ENCODE measurements around the gene SPOCK1.

SPOCK1 gene

DNA sequence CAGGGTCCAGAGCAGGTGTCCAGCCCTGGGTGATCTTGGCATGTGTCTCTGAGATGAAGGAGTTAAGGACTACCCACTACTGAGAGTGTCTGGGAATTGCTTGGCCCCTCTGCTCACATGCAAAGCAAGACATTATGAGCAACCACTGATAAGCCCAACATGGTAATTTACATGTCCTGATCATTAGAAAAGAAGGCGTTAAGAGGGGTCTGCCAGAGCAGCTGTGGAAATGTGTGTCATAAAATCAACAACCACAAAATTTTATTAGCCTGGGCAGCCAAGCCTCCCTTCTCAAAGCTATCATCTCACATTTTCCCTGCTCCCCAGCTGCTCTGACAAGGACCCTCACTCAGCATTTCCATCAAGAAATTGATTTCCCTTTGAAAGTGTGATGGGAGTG, 351.0 kb downstream of the SPOCK1 start:
- no peak for DNase-seq (ENCODE audit: low spot score)

DNA sequence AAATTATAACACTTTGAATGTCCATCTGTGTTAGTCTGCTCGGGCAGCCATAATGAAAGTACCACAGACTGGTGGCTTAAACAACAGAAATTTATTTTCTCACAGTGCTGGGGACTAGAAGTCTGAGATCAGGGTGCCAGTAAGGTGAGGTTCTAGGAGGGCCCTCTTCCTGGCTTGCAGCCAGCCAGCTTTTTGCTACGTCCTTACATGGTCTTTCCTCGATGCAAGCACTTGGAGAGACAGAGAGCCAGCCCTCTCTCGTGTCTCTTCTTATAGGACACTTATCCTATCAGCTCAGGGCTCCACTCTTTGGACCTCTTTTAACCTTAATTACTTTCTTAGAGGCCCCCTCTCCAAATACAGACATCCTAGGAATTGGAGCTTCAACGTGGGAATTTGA, 351.8 kb downstream of the SPOCK1 start:
- DNase-seq (ENCODE audit: low spot score): no peak

DNA sequence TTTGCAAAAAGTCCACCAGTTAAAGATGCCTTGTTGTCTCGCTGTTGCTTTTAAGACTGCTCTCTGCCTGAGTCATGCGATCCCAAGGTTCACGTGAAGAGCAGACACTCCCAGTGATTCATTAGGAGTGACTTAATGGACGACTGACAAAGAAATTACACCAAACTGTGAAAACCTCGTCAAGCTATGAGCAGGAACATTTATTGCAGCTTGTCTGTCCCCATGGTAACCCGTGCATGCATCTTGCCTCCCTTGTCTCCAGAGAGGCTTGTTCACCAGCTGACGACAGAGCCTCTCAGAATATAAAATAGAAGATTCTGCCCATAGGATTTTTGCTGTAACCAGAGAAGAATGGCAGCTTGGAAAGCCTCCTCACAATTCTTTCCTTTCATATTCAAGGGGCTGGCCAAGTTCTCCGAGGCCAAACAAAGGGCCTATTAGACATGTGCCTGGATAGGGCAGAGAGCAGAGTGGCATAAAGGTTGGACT, 352.7 kb downstream of the SPOCK1 start:
- peak; percentile 75 for DNase-seq (ENCODE audit: low spot score)

DNA sequence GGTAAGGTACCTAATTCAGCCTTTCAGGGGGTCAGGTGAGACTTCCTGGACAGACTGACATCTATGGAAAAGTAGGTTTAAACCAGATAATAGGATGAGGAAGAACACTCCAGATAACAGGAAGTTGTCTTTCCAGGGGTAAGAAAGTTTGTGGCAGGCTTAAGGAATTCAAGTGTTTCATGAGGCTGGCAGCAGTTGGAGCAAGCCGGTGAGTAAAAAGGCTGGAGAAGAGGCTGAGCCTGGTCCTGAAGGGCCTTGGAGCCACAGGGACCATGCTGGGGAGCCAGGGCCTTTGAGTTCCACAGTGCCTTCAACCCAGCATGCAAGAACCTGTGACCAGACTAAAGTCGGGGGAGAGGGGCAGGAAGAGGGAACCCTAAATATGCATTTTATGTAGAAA, 353.4 kb downstream of the SPOCK1 start:
- DNase-seq (ENCODE audit: low spot score): no peak

DNA sequence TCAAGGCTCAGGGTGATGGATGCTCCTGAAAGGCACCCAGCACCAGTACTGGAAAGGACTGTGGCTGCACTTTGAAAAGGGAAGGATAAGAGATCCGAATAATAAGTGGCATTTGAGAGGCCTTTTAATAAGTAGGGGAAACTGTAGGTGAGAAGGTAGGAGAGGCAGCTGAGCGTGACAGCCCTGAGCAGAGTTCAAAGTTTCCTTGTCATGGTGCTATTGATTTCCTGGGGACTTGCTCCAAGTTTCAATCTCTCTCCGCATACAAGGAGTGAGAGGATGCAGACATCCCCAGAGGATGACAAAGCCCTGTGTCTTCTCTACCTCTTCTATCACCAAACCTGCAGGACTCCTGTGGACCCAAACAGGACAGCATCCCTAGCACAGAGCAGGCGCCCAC, 354.5 kb downstream of the SPOCK1 start:
- DNase-seq (ENCODE audit: low spot score): no peak

DNA sequence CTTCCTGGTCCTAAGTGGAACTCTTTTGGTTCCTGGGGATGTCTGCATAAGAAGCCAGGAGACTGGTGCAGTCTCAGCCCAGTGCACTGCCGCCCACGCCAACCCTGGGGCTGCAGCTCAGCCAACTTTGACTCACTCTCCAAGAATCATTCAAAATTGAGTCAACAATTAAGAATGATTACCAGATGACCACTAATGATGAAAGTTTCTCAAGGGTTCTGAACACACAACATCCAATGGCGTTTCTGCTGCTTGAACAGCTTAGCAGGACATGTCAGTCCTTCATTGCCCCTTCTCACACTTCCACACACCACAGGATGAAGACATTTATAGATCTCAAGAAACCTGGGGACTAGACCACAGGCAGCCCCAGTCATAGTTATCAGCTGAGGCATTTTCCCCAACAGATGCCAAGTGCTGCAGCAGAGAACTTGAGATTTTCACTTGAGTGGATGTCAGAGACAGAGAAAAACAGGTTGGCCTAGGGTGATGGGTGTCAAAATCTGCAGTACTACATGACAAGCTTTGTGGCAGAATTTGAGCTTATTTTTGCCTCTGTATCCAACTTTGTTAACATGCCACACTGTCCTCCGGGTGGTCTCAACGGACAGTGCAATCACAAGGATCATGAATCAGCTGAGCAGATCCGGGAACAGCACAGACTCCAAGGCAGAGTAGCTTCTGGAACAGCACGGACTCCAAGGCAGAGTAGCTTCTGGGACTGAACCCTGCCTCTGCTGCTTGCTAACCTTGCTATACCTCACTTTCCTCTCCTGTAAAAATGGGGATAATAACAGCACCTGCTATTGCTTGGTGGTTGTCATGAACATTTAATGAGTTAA, 356.1 kb downstream of the SPOCK1 start:
- DNase-seq (ENCODE audit: low spot score): peak; percentile 84

DNA sequence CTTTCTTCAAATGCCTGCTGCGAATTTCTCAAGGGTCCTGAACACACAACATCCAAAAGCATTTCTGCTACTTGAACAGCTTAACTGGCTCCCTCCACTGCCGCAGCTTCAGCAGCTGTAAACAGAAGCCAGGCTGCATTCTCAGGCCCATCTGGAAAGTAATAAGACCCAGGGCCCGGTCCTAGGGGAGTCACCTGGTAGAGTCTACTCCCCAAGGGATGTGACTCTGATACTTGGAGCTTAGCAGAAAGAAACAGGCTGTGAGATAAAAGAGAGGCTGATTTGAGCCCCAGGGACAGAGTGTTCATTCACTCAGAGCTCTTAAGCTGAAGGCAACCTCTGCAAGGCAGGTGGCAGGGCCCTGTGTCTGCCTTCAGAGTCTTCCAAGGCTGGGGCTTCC, 356.8 kb downstream of the SPOCK1 start:
- peak; percentile 13 for DNase-seq (ENCODE audit: low spot score)

DNA sequence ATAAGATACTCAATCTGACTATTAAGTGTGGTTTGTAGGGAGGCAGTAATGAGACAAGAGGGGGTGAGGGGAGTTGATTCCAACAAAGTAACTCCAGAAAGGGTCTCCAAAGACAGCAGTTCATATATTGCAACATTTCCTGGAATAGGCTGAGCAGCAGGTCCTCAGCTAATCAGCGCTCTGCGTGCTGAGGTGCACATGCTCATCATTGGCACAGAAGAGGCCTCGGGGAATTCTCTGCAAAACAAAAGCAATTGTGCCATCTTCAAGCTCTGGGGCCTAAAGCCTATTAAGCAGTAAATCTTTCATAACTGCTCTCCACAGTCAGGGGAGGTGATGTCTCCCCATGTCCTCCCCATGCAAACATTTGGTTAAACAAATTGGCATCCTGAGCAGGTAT, 357.3 kb downstream of the SPOCK1 start:
- no peak for DNase-seq (ENCODE audit: low spot score)

DNA sequence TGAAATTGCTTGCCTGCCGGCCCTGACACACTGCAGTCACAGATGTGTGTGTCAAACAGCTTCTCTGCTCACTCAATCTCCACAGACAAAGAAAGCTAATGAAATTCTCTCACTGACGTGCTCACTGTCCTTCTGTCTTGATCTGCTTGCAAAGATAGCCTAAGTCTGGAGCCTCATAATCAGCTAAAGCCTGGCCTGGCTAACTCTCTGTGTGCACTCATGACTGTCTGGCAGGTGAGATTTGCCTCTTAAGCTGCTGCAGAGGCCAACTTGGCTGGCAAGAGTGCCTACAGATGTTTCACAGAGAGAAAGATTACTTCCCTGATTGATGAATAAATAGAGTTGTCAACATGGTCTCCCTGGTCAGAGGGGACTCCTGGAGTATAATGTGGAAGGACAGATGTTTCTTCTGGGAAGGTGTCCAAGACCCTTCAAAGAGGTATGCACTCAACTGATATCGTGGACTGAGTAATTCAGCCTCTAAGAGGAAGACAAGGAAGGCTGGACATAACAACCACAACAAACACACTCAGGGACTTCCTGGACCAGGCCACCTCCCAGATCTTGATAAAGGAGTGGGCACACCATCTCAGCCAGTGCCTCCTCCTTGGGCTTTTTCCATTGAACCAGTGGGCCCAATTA, 362.0 kb downstream of the SPOCK1 start:
- no peak for DNase-seq (ENCODE audit: low spot score)

DNA sequence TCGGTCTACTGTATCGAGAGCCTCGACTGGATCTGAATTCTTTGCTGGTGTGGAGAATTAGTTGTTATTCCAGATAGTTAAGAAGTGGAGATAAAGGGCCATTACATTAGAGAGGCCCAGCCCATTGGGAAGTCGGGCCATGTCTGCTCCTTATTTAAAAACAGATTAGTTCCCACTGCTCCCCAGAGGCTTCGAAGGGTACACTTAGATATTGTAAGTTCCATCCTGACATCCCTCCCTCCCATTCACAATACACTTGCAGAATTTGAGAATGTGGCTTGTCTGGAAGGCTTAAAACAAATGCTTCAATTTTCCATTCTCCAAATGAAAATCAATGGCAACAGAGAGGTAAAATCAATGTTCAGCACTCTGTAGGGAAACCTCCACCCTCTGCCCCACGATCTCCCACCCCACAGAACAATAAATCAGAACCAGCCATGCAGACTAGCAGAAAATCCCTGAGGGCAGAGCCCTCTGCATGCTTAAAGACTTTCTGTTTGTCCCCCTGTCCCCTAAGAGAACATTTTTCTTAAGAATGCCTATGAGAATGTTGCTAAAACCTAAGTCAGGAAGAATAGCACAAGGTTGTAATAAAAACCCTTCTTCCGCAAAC, 364.1 kb downstream of the SPOCK1 start:
- DNase-seq (ENCODE audit: low spot score): no peak

DNA sequence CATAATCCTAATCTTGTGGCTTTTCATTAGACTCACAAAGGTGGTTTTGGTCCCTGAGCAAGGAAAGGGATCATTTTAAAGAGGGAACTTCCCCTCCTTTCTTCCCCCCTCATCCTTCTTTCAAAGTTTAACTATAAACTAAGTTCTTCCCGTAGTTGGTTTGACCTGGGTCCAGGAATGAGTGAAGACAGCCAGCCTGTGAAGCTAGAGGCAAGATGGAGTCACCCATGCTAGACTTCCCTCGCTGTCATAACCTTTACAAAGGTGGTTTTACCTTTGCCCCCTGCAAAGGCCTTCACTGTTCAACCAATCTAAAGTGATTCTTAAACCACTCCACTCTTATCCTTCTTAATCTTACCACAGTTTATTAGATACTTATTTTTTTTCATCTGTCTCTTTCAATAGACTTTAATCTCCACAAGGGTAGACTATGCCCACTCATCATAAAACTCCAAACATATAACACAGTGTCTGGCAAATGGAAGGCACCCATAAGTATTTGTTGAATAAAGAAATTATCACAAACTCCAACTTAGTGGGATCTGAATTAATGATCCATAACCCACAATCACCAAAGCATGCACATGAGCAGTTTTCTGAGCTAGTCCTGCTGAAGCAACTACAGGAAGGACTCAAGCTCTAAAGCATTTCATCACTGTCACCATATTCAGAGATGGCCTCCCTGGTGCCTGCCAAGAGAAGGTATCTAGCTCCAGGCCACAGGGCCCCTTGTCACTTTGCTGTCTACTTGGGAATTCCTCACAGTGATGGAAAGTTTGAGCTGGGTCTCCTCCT, 369.0 kb downstream of the SPOCK1 start:
- DNase-seq (ENCODE audit: low spot score): no peak

DNA sequence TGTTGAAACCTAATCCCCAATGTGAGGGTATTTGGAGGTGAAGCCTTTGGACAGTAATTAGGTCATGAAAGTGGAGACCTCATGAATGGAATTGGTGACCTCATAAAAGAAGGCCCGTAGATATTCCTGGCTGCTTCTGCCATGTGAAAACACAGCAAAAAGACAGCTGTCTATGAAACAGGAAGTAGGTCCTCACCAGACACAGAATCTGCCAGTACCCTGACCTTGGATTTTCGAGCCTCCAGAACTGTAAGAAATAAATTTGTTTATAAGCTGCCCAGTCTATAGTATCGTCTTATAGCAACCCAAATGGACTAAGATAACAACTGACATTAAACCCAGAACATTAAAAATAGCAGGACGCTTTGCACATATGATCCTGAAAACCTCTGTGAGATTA, 371.1 kb downstream of the SPOCK1 start:
- DNase-seq (ENCODE audit: low spot score): no peak

DNA sequence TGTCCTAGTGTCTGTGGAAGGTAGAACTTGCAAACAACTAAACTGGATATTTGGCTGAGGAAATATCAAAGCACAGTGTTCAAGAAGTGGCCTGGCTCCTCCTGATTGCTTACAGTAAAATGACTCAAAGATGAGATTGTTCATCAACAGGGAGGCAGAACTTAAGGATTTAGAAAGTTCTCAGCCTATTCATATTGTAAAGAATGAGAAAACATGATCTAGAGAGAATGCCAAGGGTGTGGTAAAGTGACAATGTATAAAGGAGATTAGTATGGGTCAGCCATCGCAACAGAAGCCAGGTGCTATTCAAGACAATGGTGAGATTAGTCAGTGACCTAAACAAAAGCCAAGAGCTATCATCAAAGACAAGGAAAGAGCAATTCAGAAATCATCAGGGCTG, 372.3 kb downstream of the SPOCK1 start:
- DNase-seq (ENCODE audit: low spot score): no peak

DNA sequence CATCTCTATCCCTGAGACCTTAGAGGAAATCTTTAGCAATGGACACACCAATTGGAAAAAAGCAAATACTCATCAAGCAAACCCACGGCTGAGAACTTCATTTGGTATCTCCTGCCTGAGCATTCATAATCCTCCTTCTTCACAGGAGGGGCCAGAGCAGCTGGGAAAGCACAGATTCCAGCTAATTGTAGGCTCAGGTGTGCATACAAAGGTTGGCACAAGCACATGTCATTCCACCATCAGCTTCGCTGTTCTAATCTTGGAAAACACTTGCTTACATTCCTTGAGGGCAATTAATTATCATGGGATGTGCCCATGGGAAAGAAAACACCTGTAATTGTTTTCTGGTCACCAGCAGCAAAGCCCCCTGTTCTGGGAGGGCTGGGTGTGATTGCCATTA, 376.6 kb downstream of the SPOCK1 start:
- no peak for DNase-seq (ENCODE audit: low spot score)

DNA sequence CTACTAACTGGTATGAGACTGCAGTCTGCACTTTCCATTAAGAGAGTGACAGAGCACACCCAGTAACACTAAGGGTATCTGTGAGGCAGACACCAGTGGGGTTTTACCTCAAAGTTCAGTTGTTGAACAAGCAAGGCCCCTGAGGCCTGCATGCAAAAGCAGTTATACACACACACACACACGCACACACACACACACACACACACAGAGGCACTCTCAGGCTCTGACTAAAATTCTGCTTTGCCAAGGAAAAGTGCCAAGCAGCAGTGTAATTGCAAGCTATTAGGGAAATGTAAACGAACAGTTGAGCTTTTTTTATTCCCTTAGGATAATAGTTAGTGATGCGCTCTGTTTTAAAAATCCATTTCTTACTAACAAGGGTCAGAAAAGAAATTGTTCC, 377.1 kb downstream of the SPOCK1 start:
- no peak for DNase-seq (ENCODE audit: low spot score)

DNA sequence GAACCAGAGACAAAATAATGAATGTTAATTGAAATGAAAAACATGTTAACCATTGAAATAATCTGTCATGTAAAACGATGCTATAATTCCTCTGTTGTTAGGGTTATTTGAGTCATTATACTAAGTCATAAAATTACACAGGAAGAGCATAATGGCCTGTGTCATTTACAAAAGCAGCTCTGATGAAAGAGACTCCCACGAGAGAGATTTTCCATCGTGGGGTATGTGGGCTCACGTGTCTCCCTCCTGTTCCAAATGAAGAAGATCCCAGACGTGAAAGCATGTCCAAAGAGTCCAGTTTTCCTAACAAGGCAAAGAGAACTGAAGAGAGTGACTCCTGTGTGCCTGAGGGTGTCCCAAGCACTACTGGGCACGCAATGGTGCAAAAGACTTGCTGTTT, 379.8 kb downstream of the SPOCK1 start:
- no peak for DNase-seq (ENCODE audit: low spot score)

DNA sequence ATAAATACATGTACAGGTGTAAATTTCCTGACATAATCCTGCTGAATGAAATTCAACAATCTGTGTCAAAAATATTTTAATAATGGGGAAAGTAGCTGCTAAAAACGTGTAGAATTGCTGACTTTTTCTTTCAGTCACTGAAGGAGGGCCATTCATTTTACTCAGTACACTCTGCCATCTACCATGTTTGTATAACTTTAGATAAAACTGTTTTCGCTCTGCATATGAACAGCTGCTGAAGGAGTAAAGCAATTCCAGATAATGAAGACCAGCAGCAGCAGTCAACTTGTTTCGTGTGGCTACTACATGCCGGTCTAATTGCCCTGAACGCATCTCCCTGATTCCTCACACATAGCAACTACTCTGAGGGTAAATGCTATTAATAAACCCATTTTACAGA, 380.5 kb downstream of the SPOCK1 start:
- DNase-seq (ENCODE audit: low spot score): no peak

DNA sequence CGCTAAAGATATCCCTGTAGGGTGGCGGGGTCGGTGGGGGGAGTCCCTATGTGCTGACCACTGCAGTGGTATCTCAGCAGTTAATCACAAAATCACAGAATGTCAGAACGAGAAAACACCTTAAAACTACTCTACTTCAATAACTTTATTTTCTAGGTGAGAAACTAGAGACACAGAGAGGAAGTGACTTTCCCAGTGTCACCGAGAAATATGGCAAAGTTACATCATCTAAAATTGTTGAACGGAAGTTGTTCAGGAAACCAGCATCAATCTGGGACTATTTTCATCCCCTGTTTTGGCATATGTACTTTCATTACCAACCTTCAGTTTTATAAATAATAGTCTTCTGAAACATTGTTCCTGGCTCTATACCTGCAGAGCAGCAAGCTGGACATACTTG, 384.0 kb downstream of the SPOCK1 start:
- no peak for DNase-seq (ENCODE audit: low spot score)

DNA sequence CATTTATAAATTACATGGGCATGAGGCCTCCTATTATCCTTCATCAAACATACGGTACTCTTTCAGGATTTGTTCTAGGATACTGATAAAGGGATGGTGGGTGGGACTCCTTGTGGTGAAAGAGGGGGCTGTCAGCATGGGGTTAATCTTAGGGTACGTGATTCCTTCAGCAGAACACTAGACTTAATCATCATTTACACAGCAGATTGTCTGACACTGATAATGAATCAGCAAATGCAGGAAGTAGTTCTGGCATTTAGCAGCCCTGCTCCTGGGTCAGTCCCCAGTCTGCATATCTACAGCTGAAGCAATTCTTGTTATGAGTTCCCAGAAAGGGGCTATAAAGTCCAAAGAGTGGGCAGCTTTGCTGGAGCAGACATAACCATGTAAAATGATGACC, 384.6 kb downstream of the SPOCK1 start:
- DNase-seq (ENCODE audit: low spot score): no peak

DNA sequence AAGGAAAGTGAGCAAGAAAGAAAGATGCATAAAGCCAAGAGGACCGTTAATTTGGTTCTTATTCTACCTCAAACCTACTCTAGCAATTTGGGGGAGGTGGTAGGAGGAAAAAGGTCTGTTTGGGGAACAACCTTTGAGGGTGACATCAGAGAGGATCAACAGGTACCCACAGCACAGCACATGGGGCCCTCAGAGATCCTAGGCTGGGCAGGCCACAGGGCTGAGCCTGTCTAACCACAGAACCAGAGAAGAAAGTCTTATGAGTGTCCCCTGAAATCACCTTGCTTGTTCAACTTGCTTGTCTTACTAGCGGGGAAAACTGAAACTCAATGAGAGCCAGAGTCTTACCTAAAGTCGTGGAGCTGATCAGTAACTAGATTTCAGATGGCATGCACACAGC, 385.2 kb downstream of the SPOCK1 start:
- no peak for DNase-seq (ENCODE audit: low spot score)

DNA sequence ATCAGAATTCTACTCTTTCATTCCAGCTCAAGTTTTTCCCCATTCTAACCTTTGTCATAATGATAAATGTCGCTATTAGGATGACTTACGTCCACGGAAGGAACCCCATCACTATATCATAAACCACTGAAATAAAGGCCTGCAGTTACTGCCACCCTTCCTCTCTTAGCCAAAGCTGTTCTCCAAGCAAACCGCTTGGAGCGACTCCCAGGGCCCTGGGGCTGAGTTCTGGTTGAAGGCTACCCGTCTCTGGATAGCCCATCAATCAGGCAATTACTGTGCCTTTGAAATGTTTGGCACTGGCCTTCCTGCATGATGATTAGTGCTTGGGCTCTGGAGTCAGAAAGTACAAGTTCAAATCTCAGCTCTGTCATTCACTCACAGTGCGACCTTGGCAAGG, 386.0 kb downstream of the SPOCK1 start:
- DNase-seq (ENCODE audit: low spot score): no peak

DNA sequence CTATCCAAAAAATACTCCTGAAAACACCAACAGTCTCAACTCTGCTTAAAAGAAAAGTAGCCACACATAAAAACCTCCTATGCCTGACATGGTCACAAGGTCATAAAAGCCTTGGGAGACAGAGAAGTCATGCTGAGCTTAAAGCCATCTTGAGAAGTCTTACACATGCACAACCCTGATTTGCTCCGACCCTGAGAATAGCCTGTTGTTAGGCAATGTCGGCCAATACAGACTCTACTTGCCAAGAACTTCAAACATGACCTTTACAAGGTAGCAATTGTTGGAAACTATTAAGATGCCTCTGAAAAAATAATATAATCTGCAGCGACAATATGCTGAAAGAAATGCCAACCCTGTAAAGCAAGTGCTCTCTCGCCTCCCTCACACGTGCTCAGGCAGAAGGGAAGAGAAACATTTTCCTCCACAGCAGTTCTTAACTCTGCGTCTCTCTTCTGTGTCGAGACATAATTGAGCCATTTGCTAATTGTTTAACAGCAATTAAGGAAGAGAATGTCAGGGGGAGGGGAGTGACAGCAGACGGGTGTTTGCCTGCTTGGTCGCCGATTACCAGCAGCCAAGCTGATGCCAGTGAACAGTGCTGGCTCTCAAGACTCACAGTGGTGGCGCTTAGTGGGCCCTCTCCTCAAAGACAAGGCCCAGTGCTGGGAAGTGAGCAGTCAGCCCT, 393.6 kb downstream of the SPOCK1 start:
- no peak for DNase-seq (ENCODE audit: low spot score)

Data from AG08396 (cell line).